CD4-positive, alpha-beta T cell treated with Interleukin-17A for 4 hours (primary cell): Measurements from ENCODE around the gene FAM236C.
"Not testable (repeated sequence)": the region's sequence is repeated elsewhere in the genome, so short reads cannot be mapped to it uniquely, and the experiment has no call there.

ENCODE experiments used
- DNase-seq: peaks from one replicate; pipeline ENCODE4 v3.0.0-alpha.2; 2020; ENCODE audit warnings: mixed read lengths

Gene FAM236C

GRCh38 chrX:72912315-72912714 is at the start of gene FAM236C:
TSS of gene FAM236C (plus strand) at chrX:72912615. CDS start at chrX:72912715, 100 bp downstream.
- DNase-seq, result not testable (repeated sequence)

- DNase-seq, result not testable (repeated sequence)
These were observed 29.5 kb upstream of the FAM236C start for GRCh38 chrX:72882898-72883297.

- DNase-seq, result not testable (repeated sequence)
These were observed 22.7 kb upstream of the FAM236C start for GRCh38 chrX:72889740-72890139.

GRCh38 chrX:72916096-72916495 is 3.7 kb downstream of the FAM236C start:
- DNase-seq, result not testable (repeated sequence)

- DNase-seq, result not testable (repeated sequence)
These were observed 19.9 kb downstream of the FAM236C start for GRCh38 chrX:72932283-72932682.

GRCh38 chrX:72936455-72936854 is 24.0 kb downstream of the FAM236C start:
- not testable (repeated sequence) for DNase-seq

GRCh38 chrX:72936882-72937455 is 24.6 kb downstream of the FAM236C start:
- DNase-seq, result not testable (repeated sequence)

GRCh38 chrX:72937906-72938305 is 25.5 kb downstream of the FAM236C start, which contains the start of gene FAM236A:
TSS of gene FAM236A (plus strand) at chrX:72938206. CDS start at chrX:72938263, 57 bp downstream.
- not testable (repeated sequence) for DNase-seq

GRCh38 chrX:72942272-72942671 is 29.9 kb downstream of the FAM236C start:
- DNase-seq, result not testable (repeated sequence)

- not testable (repeated sequence) for DNase-seq
These were observed 30.8 kb downstream of the FAM236C start for GRCh38 chrX:72943035-72943818.

GRCh38 chrX:72943819-72944169 is 31.4 kb downstream of the FAM236C start, which contains the start of gene DMRTC1:
TSS of gene DMRTC1 (minus strand) at chrX:72943837. CDS start at chrX:72875694, 68,143 bp downstream.
- DNase-seq, result not testable (repeated sequence)

- DNase-seq, result not testable (repeated sequence)
These were observed 47.6 kb downstream of the FAM236C start for GRCh38 chrX:72959971-72960370.
